Measurements from ENCODE around the gene SPOCD1. TPM values are rescaled to one million over a fixed set of nuclear protein-coding genes. Genes with fewer than 3 reads are reported as not detected.

Gene SPOCD1
- total RNA-seq, 1 donor from 2014 or later, result not detected

DNA sequence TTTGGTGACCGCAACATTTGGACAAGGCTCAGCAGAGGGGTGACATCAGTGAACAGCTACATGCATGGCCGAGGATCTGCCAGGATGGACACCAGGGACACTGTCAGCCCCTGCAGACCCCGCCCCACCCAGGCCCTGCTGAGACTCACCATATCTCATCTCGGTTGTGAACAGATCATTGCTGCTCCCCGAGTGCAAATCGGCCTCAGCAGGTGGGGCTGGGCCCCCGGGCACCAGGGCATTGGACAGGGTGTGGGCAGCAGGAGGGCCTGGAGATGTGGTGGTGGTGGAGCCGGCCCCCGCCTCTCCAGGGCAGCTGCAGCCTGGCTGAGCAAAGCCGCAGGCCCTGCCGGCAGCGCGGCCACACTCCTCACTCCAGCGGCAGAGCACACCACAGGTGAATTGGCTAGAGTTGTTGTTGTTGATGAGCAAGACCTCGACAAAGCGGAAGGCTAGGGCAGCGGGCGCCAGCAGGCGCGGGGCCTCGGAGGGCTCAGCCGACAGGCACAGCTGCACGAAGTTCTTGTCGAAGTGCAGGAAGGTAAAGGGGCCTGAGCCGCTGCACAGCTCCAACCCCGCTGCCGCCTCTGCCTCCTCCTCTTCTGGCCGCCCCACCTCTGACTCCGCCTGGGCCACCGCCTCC lies 59.9 kb downstream of the SPOCD1 start:
- DNase-seq, result no peak

DNA sequence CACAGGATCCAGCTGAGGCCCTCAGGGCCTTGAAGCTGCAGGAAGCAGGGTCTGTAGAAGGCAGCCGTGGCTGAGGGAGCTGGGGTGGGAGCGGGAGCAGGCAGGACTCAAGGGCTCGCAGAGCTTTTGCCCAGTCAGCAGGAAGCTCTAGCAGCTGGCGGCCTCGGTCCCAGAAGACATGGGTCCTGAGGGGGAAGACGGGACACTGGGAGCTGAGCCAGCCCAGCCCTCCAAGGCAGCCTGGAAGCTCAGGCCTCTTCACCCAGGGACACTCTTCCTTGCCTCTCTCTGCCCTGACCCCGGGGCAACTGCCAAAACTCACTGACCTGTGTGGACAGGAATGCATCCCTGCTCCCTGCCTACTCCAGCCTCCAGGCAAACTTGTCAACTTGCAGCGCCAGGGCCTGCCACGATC lies 60.6 kb downstream of the SPOCD1 start:
- DNase-seq, result no peak

DNA sequence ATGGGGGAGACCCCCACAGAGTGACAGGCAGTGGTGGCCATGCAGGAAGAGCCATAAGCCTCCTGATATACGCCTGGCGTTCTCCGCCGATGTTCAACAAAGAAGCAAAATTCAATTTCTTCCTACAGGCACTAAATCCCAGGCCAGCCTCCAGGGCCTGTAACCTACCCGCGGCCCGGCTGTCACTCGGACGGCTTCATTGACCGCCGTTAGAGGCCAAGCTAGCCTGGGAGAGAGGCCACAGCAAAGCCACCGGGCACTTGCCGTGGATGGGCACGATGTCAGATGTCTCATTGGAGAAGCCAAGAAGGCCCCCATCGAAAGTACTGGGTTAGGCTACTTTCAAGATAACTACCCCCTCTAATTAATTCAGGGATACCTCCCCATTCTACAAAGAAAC lies 61.4 kb downstream of the SPOCD1 start:
- no peak for DNase-seq

DNA sequence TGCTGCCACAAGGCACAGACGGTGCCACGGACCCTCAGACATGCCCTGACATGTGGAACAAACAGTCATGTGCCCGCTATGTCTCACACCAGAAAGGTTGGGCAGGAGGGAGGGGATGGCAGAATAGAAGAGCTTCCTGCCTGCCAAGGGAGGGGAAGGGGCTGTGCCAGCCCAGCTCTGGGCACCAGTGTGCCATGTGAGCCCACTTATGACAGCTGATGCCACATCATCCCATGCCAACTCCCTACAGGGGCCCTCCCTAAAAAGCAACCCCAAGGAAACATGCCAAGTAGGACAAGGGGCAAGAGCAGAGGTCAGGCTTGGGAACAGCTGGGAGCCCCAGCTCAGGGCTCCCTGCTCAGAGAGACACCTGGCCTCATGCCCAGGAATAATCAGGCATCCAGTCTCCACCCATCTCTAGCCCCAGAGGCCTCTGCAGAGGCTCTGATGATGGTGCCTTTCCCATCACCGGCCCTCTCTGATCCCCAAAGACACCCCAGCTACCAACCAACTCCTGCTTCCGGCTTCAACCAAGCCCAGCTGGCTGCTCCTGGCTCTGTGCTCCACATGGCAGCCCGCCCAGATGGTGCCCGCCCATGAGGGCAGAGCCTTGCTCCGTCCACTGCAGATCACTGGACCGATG lies 62.0 kb downstream of the SPOCD1 start:
- peak; percentile 85 for DNase-seq

DNA sequence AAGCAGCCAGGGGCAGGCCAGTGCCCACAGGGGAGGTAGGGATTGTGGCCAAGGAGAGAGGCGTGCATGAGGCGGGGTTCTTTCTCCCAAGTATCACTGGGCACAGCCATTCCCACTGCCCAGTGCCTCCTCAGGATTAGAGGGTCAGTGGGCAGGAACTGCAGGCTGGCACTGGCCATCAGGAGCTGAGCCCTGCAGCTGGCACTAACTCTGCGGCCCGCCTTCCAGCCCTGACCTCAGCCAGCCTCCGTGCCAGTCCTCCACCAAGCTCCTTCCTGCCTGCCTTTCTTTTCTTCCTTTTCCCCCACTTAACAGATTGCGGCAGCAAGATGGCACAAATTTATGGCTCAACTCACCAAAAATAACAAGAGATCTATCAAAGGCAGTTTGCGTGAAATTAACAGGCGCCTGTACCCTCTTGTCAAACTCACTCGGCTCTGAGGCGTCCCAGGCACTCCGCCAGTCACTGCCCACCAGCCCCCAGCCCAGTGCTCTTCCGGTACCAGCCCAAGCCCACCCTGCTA lies 62.8 kb downstream of the SPOCD1 start:
- peak; percentile 39 for DNase-seq

DNA sequence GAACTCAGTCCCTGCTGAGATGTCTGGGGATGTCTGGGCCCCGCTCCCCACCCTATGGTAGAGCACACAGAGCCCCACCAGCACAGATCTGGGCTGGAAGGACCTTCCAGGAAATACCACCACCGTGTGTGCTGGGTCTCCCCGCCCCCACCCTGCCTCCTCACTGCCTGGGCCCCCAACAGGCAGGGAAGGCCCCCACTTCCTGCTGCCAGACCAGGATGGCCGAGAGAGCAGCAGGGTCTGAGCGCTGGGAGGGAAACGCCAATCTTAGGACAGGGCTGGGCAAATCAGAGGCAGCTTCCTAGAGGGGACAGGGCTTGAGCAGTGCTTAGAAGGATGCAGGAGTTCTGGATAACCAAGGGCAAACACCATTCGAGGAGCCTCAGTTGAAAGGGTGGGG lies 63.6 kb downstream of the SPOCD1 start:
- DNase-seq, result no peak

DNA sequence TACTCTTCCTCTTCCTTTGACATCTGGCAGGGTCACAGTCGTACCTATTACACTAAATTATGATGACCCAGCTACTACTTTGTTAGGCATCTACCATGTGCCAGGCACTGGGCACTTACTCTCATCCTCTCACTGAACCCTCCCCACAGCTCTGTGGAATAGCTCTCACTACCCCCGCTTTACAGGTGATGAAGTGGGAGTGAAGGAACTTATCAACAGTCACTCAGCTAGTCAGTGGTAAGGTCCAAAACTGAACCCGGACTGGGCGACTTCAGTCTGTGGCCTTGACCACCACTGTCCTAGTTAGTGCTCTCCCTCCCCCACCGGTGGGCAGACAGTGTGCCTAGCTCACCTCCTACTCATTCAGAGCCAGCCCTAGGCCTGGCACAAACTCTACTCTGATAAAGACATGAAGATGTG lies 64.0 kb downstream of the SPOCD1 start:
- no peak for DNase-seq

DNA sequence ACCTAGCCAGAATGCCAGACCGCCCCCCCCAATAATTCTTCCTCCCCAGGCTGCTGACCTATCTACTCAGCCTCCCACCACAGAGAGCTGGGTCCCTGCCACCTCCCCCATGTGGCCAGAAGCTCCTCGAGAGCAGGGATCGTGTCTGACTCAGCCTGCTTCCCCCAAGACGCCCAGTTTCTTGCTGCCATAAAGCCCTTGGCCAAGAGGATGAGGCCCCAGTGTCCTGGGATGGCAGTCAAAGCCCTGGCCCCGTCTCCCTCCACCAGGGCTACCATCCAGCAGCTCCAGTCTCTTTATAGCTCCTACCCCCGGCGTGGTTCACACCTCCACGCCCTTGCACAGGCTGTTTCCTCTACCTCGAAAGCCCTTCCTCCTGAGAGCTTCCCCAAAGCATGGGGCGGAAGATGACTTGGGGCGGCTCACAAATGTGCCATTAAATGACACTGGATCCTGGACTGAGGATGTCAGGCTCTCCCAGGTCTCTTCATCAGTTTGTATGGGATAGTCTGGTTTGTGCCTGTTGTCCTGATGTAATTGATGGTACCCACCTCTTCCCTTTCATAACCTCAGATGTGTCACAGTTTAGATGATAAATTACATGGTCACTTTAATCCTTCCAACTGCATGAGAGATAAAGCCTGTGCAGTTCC lies 64.8 kb downstream of the SPOCD1 start:
- DNase-seq, result no peak

DNA sequence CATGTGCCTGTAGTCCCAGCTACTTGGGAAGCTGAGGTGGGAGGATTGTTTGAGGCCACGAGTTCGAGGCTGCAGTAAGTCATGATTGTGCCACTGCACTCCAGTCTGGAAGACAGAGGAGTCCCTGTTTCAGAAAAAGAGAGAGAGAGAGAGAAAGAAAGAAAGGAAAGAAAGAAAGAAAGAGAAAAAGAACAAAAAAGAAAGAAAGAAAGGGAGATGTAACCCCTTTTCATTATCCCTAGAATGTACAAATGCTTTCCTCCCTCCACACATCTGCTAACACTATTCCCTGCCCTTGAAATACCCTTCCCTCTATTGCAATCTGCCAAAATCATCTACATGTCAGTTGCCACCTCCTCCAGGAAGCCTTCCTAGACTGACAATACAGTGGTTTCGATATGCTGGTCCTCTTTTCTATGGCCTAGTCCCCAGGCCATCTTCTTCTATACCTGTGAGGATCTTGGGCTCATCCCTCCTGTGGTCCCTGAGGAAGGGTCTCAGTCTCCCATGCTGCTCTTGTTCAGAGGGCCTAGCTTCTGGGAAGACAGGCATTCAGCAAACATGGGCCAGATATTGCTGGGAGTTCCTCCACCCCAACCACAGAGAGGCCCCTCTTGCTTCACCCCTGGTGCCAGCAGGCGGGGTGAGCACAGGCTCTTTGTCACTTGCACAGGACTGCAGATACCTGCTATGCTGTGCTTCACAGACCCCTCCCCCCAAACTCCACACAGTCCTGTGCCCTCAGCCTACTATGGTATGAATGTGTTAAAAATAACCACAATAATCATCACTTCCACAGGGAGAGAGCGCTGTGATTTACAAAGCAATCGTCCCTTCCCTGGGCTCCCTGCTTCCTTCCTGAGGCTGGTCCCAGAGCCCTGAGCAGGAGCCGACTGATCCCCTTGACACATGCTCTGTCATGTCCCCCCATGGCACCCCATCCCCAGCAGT lies 65.8 kb downstream of the SPOCD1 start:
- DNase-seq, result no peak

DNA sequence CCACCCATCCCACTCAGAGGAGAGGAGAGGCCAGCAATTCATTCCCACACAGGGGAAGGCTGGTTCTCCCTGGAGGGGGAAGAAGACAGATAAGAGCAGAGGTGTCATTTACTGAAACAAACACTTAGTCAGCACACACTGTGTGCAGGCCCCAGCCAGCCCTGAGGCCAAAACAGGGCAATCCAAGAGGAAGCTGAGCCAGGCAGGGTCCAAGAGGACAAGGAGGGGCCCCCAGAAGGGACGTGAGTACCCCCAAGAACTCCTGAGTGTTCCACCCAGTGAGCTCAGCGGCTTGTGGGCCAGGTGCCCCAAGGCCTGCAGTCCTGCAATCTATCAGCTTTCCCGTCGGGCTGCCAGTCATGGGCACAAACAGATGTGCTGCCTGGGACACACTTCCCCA lies 67.5 kb downstream of the SPOCD1 start:
- DNase-seq, result no peak

DNA sequence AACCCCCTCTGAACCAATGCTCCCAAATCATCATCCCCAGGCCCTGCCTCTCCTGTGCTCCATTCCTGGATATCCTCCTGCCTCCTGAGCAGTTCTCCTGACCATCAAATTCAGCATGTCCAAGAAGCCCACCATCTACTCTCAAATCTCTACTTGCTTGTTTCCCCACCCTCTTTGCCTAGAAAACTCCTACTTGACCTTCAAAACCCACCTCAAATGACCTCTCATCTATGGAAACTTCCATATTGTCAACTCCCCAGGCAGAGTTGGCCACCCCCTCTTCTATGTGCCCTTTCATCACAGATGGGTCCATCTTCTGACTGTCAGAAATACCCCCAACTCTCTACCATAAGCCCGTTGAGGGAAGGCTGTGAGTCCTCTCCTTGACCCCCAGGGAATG lies 68.5 kb downstream of the SPOCD1 start:
- DNase-seq, result no peak

DNA sequence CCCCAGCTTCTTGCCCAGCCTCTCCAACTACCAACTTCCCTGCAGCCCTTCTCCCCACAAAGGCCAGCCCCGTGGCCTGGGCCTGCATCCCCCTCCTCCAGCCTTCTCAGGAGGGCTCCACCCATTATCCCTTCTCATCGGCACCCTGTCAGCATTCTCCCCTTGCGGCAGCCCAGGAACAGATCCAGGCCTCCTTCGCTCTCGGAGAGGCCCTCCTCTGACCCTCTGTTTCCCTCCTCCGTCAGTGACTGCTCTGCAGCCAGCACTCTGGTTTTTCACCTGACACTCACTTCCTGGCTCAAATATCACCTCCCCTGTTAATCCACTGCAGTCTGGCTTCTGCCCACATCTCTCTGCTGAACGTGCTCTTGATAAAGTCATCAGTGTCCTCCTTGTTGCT lies 69.1 kb downstream of the SPOCD1 start:
- DNase-seq, result no peak

DNA sequence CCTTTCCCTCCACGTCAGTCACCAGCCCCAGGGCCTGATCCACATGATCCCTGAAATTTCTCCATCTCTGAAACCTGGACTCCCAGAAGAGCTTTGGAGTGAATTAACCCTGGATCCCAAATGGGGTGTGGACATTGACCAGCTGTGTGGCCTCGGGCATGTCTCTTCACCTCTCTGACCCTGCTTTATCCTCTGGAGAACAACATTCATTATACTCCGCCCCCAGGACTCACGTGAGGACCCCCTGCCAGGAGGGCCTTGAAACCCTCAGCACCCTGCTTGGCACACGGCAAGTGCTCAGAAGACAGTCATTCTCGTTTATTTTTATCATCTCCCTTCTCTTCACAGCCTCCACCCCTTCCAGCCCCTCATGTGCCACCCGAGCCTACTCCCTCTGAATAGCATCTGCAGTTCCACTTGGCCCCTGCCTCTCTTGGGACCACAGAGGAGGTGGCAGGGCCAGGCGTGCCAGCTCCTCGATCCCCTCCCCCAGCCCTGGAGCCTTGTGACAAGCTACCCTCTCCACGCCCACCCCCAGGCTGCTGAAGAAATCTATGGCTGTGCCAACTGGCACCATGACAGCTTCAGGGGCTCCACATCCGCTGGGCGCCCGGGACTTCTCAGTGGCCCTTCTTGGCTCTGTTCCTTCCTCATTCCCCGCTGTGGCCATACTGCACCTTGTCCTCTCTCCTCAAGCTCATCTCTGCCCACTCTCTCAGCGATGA lies 69.7 kb downstream of the SPOCD1 start:
- no peak for DNase-seq

DNA sequence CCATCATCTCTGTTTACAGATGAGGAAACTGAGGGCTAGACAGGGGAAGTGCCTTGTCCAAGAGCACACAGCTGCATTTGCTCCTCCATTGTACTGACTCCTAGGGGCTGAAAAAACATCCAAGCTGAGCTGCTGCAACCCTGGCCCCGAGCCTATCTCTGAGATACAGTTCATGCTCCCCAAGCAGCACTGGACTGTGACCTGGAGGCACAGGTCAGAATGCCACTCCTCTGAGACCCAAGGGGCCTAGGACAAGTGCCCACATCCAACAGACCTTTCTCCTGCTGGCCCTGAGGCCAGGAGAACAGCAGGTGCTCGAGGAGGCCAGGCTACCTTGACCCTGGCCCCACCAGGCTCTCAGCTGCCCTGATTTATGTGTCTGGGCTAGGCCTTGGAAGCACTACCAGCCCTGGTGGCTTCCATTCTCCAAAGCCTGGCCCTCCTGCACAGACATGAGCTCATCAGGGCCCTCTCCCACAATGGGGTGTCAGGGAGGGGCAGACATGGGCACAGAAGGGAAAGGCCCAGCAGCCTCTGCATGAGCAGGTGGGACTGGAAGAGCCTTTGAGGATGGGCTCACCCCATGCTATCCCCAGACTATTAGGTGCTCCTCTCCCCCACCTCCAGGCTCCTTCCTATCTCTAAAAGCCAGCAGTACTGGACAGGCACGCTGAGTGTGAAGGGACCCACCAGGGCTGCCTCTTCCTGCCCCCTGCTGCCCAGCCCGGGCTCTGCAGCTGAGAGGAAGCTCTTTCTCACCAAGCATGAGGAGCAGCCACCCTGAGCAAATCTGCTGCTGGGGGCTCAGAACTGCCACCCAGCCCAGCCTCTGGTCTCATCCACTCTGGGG lies 70.5 kb downstream of the SPOCD1 start:
- DNase-seq, result peak; percentile 58

DNA sequence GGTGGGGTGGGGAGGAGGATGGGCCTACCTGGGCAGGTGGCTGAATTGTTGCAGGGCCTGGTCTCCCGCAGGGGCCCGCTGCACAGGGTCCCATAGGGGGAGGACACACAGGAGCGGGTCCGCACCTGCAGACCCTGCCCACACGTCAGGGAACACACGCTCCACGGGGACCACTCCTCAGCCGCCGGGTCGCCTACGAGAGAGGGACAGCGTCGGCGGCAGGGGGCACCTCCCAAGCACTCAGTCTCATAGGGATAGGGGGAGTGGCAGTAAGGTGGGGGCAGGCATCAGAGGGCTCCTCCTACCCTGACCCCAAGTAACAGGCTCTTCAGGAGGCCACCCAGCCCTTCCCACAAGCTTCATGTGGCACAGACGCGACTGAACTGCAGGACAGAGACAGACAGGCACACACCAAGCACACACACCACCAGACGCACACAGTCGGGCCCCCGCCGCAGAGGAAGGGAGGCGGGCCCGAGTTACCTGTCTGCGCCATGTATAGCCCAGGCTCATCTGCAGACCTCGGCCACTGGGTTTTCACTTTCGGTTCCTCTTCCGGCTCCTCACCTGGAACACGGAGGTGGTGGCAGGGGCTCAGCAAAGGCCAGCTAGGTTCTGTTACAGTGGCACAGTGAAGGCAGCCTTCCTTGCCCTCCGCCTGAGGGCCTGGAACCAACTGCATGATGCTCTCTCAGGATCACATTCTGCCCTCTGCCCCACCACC lies 71.5 kb downstream of the SPOCD1 start:
- DNase-seq, result no peak

DNA sequence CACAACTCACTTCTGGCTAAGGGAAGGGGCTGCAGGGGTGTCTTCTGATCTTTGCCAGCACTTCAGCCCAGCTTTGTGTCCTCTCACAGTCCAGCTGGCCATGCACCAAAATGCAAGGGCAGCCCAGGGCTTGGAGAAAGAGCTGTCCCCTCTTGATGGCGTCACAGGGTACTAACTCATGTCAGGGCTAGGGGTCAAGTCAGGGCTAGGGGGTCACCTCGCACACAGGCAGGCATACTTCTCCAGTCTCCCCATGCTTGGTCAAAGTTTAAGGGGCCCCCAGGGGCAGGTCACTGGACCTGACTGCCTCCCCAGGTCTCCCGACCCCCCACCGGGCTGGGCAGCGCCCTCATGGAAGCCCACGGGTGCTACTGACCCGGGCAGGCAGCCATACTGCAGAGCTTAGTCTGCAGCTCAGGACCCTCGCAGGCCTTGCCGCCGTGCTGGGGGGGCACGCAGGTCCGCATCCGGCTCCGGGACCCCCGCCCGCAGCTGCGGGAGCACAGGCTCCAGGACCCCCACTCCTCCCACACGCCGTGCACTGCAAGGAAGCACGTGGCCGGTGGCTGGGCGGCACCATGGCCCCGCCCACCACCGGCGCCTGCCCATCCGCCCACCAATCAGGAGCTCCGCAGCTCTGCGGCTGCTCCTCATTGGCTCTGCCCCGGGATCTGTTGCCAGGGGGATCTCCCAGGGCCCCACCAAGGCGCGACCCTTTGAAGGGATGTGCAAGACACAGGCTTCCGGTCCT lies 73.2 kb downstream of the SPOCD1 start:
- no peak for DNase-seq

Measured in occipital lobe (tissue), 2 donors.